ENCODE measurements around the gene PRDM2.

The PRDM2 gene

DNA sequence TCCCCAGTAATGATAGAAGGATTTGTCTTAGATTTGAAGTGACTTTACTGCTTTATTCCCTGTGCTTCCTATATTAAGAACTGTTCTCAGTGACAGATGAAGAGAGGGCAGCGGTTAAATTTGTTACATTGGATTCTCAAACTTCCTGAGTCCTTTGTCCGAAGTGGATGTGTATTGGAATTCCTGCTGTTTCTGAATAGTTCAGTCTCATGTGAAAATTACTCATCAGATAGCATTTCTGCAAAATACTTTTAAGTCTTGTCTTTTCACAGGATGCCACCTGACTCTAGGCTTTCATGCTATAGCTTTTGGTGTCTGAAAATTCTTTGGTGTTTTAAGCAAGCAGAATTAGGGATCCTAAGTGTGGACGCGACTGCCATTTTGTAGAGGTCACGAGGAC, 83.6 kb downstream of the PRDM2 start:
- CTCF ChIA-PET = interaction anchor here (1.2 kb wide), 2 partner anchors 10 to 58 kb away, joined by 3 to 4 read pairs; no protein-coding TSS in a partner anchor
- H3K36me3 ChIP-seq (ENCODE audit: control insufficient read depth in 4 of 4, insufficient read depth in 4 of 4, low read length in 3 of 4) = peaks cover 13 to 89% (median 51%) of the 10 kb centered on the region in 4 experiments
- POLR2A ChIA-PET = no interaction called here
- H3K9me3 ChIP-seq (ENCODE audit: control extremely low read depth in 1 of 5, control insufficient read depth in 4 of 5, insufficient read depth in 2 of 5, low read depth in 1 of 5, low read length in 4 of 5) = no peaks in the 10 kb centered on the region
- H3K4me3 ChIP-seq (ENCODE audit: control insufficient read depth in 1 of 7, extremely low read depth in 1 of 7, insufficient read depth in 4 of 7, low read depth in 2 of 7, low read length in 6 of 7) = no peak overlapping the region
- H3K4me1 ChIP-seq (ENCODE audit: control extremely low read depth in 1 of 4, control insufficient read depth in 4 of 4, insufficient read depth in 4 of 4, low read length in 3 of 4) = no peaks in the 10 kb centered on the region
- 84% methylated on average over 4 of the region's 5 CpGs for WGBS (ENCODE audit: insufficient coverage)
- no peak overlapping the region for H3K27ac ChIP-seq (ENCODE audit: insufficient read depth in 1 of 2, low read depth in 1 of 2, low read length in 2 of 2, poor library complexity in 1 of 2, severe bottlenecking in 2 of 2)
- DNase-seq = no peak
- no peaks in the 10 kb centered on the region for H3K27me3 ChIP-seq (replicated peaks in 2 of 5; ENCODE audit: control insufficient read depth in 4 of 5, insufficient read depth in 5 of 5, low read length in 4 of 5)

GRCh38 chr1:13784971-13785370, 85.0 kb downstream of the PRDM2 start:
- Histone ChIP-seq H3K9me3 (ENCODE audit: control extremely low read depth in 1 of 5, control insufficient read depth in 4 of 5, insufficient read depth in 2 of 5, low read depth in 1 of 5, low read length in 4 of 5) (no peaks in the 10 kb centered on the region), H3K36me3 (ENCODE audit: control insufficient read depth in 4 of 4, insufficient read depth in 4 of 4, low read length in 3 of 4) (peaks cover 9 to 82% (median 42%) of the 10 kb centered on the region in 4 experiments), H3K27me3 (replicated peaks in 2 of 5; ENCODE audit: control insufficient read depth in 4 of 5, insufficient read depth in 5 of 5, low read length in 4 of 5) (no peaks in the 10 kb centered on the region), H3K4me3 (ENCODE audit: control insufficient read depth in 1 of 7, extremely low read depth in 1 of 7, insufficient read depth in 4 of 7, low read depth in 2 of 7, low read length in 6 of 7) (no peak overlapping the region), H3K27ac (ENCODE audit: insufficient read depth in 1 of 2, low read depth in 1 of 2, low read length in 2 of 2, poor library complexity in 1 of 2, severe bottlenecking in 2 of 2) (no peak overlapping the region), H3K4me1 (ENCODE audit: control extremely low read depth in 1 of 4, control insufficient read depth in 4 of 4, insufficient read depth in 4 of 4, low read length in 3 of 4) (no peaks in the 10 kb centered on the region)
- CTCF ChIA-PET = no interaction called here
- no peak for DNase-seq
- POLR2A ChIA-PET = no interaction called here
- WGBS (ENCODE audit: insufficient coverage) = 100% methylated on average over 3 of the region's 5 CpGs

- no peak for DNase-seq
- Histone ChIP-seq H3K27me3 (replicated peaks in 2 of 5; ENCODE audit: control insufficient read depth in 4 of 5, insufficient read depth in 5 of 5, low read length in 4 of 5) (no peaks in the 10 kb centered on the region), H3K9me3 (ENCODE audit: control extremely low read depth in 1 of 5, control insufficient read depth in 4 of 5, insufficient read depth in 2 of 5, low read depth in 1 of 5, low read length in 4 of 5) (no peaks in the 10 kb centered on the region), H3K36me3 (ENCODE audit: control insufficient read depth in 4 of 4, insufficient read depth in 4 of 4, low read length in 3 of 4) (peaks cover 5 to 80% (median 33%) of the 10 kb centered on the region in 4 experiments), H3K4me1 (ENCODE audit: control extremely low read depth in 1 of 4, control insufficient read depth in 4 of 4, insufficient read depth in 4 of 4, low read length in 3 of 4) (no peaks in the 10 kb centered on the region), H3K4me3 (ENCODE audit: control insufficient read depth in 1 of 7, extremely low read depth in 1 of 7, insufficient read depth in 4 of 7, low read depth in 2 of 7, low read length in 6 of 7) (no peak overlapping the region), H3K27ac (ENCODE audit: insufficient read depth in 1 of 2, low read depth in 1 of 2, low read length in 2 of 2, poor library complexity in 1 of 2, severe bottlenecking in 2 of 2) (no peak overlapping the region)
- ChIA-PET POLR2A (no interaction called here), CTCF (no interaction called here)
- 100% methylated on average over 10 of the region's 10 CpGs for WGBS (ENCODE audit: insufficient coverage)
These were observed 86.6 kb downstream of the PRDM2 start for GRCh38 chr1:13786541-13786940.

GRCh38 chr1:13788795-13789194, 88.8 kb downstream of the PRDM2 start:
- H3K27ac ChIP-seq (ENCODE audit: insufficient read depth in 1 of 2, low read depth in 1 of 2, low read length in 2 of 2, poor library complexity in 1 of 2, severe bottlenecking in 2 of 2) = no peak overlapping the region
- H3K4me3 ChIP-seq (ENCODE audit: control insufficient read depth in 1 of 7, extremely low read depth in 1 of 7, insufficient read depth in 4 of 7, low read depth in 2 of 7, low read length in 6 of 7) = no peak overlapping the region
- ChIA-PET CTCF (interaction anchor here (0.8 to 1.0 kb wide), 2 partner anchors 26 to 123 kb away, joined by 3 to 4 read pairs; no protein-coding TSS in a partner anchor), POLR2A (no interaction called here)
- peaks cover 0 to 65% (median 29%) of the 10 kb centered on the region in 4 experiments for H3K36me3 ChIP-seq (ENCODE audit: control insufficient read depth in 4 of 4, insufficient read depth in 4 of 4, low read length in 3 of 4)
- WGBS (ENCODE audit: insufficient coverage) = 92% methylated on average over 6 of the region's 6 CpGs
- H3K9me3 ChIP-seq (ENCODE audit: control extremely low read depth in 1 of 5, control insufficient read depth in 4 of 5, insufficient read depth in 2 of 5, low read depth in 1 of 5, low read length in 4 of 5) = no peaks in the 10 kb centered on the region
- no peak for DNase-seq
- H3K27me3 ChIP-seq (replicated peaks in 2 of 5; ENCODE audit: control insufficient read depth in 4 of 5, insufficient read depth in 5 of 5, low read length in 4 of 5) = no peaks in the 10 kb centered on the region
- no peaks in the 10 kb centered on the region for H3K4me1 ChIP-seq (ENCODE audit: control extremely low read depth in 1 of 4, control insufficient read depth in 4 of 4, insufficient read depth in 4 of 4, low read length in 3 of 4)

DNA sequence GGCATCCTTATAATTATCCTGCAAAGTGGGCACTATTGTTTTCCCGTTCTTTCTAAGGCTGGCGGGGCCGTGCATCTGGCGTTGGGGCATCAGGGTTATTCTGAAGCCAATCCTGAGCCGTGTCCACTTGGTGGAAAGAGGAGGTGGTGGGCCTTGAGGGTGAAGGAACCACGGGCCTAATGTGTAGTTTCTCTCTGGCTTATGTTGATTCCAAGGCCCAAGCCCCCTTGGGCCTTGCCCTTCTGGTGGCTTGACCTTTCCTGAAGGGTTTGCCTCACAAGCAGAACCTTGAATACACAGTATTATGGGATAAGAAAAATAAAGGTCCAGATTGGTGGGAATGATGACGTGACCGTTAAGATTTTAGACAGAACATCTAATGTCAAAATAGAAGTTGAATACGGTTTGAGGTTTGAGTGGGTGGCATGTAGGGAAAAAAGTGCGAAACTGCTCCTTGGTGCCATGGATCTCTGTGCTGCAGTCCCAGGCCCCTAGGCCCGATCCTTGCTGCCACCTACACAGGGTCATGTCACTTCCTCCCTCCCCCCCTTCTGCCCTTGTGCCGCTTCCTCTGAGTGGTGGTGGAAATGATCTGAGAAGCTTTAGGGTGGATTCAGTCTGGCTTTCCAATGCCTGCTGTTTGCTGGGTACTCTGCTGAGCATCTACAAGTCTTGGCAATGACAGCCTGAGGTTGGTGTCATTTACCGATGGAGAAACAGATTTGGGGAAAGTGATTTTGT, 90.5 kb downstream of the PRDM2 start:
- ChIA-PET CTCF (interaction anchor here (1.2 kb wide), 1 partner anchor 13 kb away, joined by 4 read pairs; no protein-coding TSS in a partner anchor), POLR2A (no interaction called here)
- Histone ChIP-seq H3K9me3 (ENCODE audit: control extremely low read depth in 1 of 5, control insufficient read depth in 4 of 5, insufficient read depth in 2 of 5, low read depth in 1 of 5, low read length in 4 of 5) (no peaks in the 10 kb centered on the region), H3K27ac (ENCODE audit: insufficient read depth in 1 of 2, low read depth in 1 of 2, low read length in 2 of 2, poor library complexity in 1 of 2, severe bottlenecking in 2 of 2) (no peak overlapping the region), H3K36me3 (ENCODE audit: control insufficient read depth in 4 of 4, insufficient read depth in 4 of 4, low read length in 3 of 4) (peaks cover 0 to 55% (median 25%) of the 10 kb centered on the region in 4 experiments), H3K4me1 (ENCODE audit: control extremely low read depth in 1 of 4, control insufficient read depth in 4 of 4, insufficient read depth in 4 of 4, low read length in 3 of 4) (no peaks in the 10 kb centered on the region), H3K4me3 (ENCODE audit: control insufficient read depth in 1 of 7, extremely low read depth in 1 of 7, insufficient read depth in 4 of 7, low read depth in 2 of 7, low read length in 6 of 7) (no peak overlapping the region), H3K27me3 (replicated peaks in 2 of 5; ENCODE audit: control insufficient read depth in 4 of 5, insufficient read depth in 5 of 5, low read length in 4 of 5) (no peaks in the 10 kb centered on the region)
- no peak for DNase-seq
- 94% methylated on average over 10 of the region's 13 CpGs for WGBS (ENCODE audit: insufficient coverage)

DNA sequence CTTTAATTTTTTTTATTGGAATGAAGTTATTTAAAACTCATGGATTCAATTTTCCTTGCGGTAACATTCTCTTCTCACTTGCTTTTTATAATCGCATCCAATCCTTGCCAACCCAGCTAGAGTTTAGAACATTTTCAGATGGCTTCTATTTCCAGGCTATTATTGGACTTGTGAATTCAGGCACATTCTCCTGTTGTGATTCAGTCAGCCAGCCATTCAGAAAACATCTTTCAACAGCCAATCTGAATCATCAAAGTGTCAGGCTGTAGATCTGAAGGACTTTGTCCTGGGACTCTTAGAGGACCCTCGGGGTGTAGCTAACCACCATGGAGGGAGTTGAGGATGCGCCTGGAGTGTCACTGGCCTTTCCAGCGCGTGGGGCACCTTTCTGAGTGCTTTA, 92.4 kb downstream of the PRDM2 start:
- Histone ChIP-seq H3K36me3 (ENCODE audit: control insufficient read depth in 4 of 4, insufficient read depth in 4 of 4, low read length in 3 of 4) (peaks cover 0 to 41% (median 22%) of the 10 kb centered on the region in 4 experiments), H3K27ac (ENCODE audit: insufficient read depth in 1 of 2, low read depth in 1 of 2, low read length in 2 of 2, poor library complexity in 1 of 2, severe bottlenecking in 2 of 2) (no peak overlapping the region), H3K9me3 (ENCODE audit: control extremely low read depth in 1 of 5, control insufficient read depth in 4 of 5, insufficient read depth in 2 of 5, low read depth in 1 of 5, low read length in 4 of 5) (no peaks in the 10 kb centered on the region), H3K4me3 (ENCODE audit: control insufficient read depth in 1 of 7, extremely low read depth in 1 of 7, insufficient read depth in 4 of 7, low read depth in 2 of 7, low read length in 6 of 7) (no peak overlapping the region), H3K4me1 (ENCODE audit: control extremely low read depth in 1 of 4, control insufficient read depth in 4 of 4, insufficient read depth in 4 of 4, low read length in 3 of 4) (no peaks in the 10 kb centered on the region), H3K27me3 (replicated peaks in 2 of 5; ENCODE audit: control insufficient read depth in 4 of 5, insufficient read depth in 5 of 5, low read length in 4 of 5) (no peaks in the 10 kb centered on the region)
- WGBS (ENCODE audit: insufficient coverage) = 96% methylated on average over 6 of the region's 6 CpGs
- DNase-seq = no peak
- ChIA-PET POLR2A (no interaction called here), CTCF (interaction anchor here (1.1 to 2.3 kb wide), 2 partner anchors 28 to 67 kb away, joined by 3 to 5 read pairs; no protein-coding TSS in a partner anchor)

GRCh38 chr1:13793088-13793730, 93.2 kb downstream of the PRDM2 start:
- 97% methylated on average over 14 of the region's 14 CpGs for WGBS (ENCODE audit: insufficient coverage)
- no peak overlapping the region for H3K27ac ChIP-seq (ENCODE audit: insufficient read depth in 1 of 2, low read depth in 1 of 2, low read length in 2 of 2, poor library complexity in 1 of 2, severe bottlenecking in 2 of 2)

More at GRCh38 chr1:13793088-13793730, 93.2 kb downstream of the PRDM2 start:
- ChIA-PET POLR2A (no interaction called here), CTCF (interaction anchor here (2.3 kb wide), 1 partner anchor 68 kb away, joined by 5 read pairs; no protein-coding TSS in a partner anchor)
- Histone ChIP-seq H3K4me1 (ENCODE audit: control extremely low read depth in 1 of 4, control insufficient read depth in 4 of 4, insufficient read depth in 4 of 4, low read length in 3 of 4) (no peaks in the 10 kb centered on the region), H3K27me3 (replicated peaks in 2 of 5; ENCODE audit: control insufficient read depth in 4 of 5, insufficient read depth in 5 of 5, low read length in 4 of 5) (no peaks in the 10 kb centered on the region), H3K4me3 (ENCODE audit: control insufficient read depth in 1 of 7, extremely low read depth in 1 of 7, insufficient read depth in 4 of 7, low read depth in 2 of 7, low read length in 6 of 7) (no peak overlapping the region), H3K36me3 (ENCODE audit: control insufficient read depth in 4 of 4, insufficient read depth in 4 of 4, low read length in 3 of 4) (peaks cover 0 to 37% (median 20%) of the 10 kb centered on the region in 4 experiments), H3K9me3 (ENCODE audit: control extremely low read depth in 1 of 5, control insufficient read depth in 4 of 5, insufficient read depth in 2 of 5, low read depth in 1 of 5, low read length in 4 of 5) (no peaks in the 10 kb centered on the region)
- no peak for DNase-seq
